Stimulated activated CD4-positive, alpha-beta T cell treated with anti-CD3 and anti-CD28 coated beads, TNF-alpha, amount 100 ng/mL, for 4 hours (primary cell): ENCODE measurements around the gene TBC1D3L.
"Not testable (repeated sequence)": the region's sequence is repeated elsewhere in the genome, so short reads cannot be mapped to it uniquely, and the experiment has no call there.

Experiments
- DNase-seq, 3 experiments: peaks; one replicate each; pipeline ENCODE4 v3.0.0-alpha.2; 2020; ENCODE audit warnings: low read depth in 3 of 3

TBC1D3L gene

DNA sequence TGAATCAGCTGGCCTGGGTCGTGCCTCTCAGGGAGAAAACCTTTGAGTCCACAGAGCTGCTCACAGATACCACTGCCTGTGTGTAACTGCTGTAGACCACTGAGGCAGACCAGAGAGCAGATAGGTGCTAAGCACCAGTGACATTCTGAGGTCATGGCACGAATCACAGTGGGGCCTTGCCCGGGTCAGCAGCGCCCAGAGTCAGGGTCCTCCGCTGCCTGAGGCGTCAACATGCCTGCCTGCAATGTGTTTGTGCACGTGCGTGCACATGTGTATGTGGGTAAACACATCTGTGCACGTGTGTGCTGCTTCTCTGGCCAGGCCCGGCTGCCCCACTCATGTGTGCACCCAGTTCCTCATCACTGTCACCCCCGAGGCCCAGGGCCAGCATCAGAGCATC lies at the start of gene TBC1D3L:
Gene TBC1D3L (minus strand): TSS at position 101 of the 400 bp plus-strand sequence. CDS start 1,540 bp downstream, outside the sequence.
- not testable (repeated sequence) for DNase-seq

DNA sequence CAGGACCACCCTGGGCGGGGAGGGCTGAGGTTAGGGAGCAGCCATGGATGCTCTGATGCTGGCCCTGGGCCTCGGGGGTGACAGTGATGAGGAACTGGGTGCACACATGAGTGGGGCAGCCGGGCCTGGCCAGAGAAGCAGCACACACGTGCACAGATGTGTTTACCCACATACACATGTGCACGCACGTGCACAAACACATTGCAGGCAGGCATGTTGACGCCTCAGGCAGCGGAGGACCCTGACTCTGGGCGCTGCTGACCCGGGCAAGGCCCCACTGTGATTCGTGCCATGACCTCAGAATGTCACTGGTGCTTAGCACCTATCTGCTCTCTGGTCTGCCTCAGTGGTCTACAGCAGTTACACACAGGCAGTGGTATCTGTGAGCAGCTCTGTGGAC lies 14.8 kb upstream of the TBC1D3L start, which contains the start of gene TBC1D3D:
Gene TBC1D3D (plus strand): TSS at position 301 of the 400 bp plus-strand sequence. CDS start 1,585 bp downstream, outside the sequence.
- DNase-seq = not testable (repeated sequence)
